ENCODE data around the gene CCNB2.
A peak's percentile ranks its signal among the peaks of the same experiment; 100 is the strongest.
"Not testable (repeated sequence)": the region's sequence is repeated elsewhere in the genome, so short reads cannot be mapped to it uniquely, and the experiment has no call there.

Gene CCNB2

DNA sequence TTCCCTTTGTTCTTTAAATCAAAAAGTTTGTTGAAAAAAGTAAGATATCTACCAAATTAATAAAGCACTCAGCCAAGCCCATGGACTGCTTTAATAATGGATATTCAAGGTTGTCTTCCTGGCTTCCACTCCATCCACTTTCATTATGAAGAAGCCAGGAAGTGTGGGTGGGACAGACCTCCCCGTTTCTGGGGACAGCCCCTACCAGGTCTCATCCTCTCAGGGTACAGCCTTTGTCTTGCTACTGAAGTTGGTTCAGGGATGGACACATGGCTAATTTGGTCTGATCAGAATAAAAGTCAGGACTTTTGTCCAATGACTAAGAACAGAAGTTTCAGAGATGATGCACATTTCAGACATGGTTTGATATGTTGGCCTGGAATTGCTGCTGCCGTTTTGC, 32.6 kb downstream of the CCNB2 start:
- DNase-seq: no peak

DNA sequence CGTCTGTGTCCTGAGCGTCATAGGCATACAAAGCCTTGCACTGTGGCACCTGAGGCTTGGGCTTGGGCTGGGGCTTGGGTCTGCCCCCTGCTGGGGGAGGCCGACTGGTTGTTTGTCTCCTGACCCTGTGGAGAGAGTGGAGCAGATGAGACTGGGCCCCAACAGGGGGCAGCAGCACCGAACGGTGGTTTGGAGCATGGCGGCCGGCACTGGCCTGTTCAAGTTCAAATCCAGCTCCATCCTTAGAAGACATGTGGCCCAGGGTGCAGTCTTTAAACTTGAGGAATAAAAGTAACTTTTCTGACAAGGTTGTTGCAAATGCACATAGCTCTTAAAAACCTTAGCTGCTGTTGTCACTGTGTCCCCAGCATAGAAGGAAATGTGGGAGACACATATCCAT, 33.3 kb downstream of the CCNB2 start:
- DNase-seq: peak; percentile 58 to 75 (median 64)

DNA sequence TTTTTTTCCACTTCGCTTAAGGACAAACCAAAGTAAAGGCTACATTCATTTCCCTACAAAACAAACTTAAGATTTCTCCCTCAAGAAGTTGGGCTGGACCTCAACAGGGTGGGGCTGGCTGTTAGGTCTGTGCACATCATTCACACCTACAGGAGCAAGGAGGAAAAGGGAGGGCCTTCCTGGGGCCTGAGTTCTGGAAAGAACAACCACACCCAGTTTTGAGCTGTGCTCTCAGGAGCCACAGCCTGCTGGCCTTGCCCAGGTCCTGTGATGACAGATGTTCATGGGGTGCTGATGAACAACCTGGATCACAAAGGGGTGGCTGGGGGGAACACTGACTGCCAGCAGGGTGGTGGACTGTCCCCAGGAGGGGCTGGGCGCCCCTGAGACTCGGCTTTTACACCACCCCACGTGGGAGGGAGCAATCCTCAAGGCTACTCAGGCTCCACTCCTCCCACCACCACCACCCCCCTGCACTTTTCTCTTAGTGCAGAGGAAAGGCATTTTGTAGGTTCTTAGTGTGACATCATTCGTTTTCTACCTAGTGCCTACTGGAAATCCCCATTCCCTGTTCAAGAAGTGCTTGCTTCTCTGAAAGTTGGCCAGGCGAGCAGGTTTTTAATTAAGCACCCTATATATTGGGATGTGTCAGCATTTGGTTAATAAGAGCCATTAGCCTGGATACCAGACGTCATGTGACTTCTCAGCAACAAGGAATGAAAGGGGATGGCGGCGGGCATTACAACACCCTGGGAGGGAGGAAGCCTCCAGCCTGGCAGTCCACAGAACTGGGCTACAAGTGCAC, 35.7 kb downstream of the CCNB2 start:
- DNase-seq: no peak

DNA sequence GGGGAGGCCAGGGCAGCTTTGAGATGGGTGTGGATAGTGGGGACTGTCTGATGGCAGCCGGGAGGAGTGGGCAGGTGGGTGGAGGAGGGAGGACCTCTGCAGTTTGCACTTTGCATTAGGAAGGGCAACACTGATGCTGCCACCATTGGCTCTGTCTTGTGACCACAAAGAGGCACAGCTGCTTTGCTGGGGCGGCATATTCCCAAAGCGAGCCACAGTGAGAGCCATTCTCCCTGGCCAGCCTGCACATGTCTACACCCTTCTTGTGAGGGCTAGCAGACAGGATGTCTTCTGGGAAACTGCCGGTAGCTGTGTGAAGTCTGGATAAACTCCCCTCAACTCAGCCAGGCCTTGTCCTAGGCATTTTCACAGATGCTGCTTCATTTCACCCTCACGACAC, 38.3 kb downstream of the CCNB2 start:
- no peak for DNase-seq

DNA sequence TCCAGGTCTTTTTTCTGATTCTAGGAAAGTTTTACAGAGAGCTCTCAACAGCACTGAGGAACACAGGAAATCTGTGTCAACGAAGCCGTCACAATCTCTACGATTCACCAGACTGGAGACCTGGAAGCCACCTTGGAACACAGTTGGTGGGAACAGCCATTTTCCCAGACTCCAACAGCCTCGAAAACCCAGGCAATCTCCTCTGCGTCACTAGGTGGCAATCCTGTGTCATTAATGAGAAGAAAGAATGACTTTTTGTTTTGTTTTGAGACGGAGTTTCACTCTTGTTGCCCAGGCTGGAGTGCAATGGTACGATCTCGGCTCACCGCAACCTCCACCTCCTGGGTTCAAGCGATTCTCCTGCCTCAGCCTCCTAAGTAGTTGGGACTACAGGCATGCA, 39.6 kb downstream of the CCNB2 start:
- not testable (repeated sequence) for DNase-seq

DNA sequence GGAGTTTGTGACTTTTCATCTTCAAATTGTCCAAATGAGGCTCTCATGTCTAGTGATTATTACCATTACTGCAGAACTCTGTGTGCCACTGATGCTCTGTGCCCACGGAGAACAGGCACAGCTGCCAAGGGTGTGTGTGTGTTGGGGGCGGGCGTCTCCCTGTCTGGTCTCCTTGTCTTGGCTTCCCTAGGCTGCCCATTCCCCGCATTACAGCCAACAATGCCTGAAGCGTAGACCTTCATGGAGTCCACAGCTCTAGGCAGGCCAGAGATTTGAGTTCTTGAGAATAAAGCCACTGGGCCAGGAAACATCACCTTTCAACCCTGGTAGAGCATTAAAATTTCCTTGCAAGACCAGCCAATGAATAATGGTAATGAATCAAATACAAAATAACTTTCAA, 42.7 kb downstream of the CCNB2 start:
- DNase-seq: no peak

DNA sequence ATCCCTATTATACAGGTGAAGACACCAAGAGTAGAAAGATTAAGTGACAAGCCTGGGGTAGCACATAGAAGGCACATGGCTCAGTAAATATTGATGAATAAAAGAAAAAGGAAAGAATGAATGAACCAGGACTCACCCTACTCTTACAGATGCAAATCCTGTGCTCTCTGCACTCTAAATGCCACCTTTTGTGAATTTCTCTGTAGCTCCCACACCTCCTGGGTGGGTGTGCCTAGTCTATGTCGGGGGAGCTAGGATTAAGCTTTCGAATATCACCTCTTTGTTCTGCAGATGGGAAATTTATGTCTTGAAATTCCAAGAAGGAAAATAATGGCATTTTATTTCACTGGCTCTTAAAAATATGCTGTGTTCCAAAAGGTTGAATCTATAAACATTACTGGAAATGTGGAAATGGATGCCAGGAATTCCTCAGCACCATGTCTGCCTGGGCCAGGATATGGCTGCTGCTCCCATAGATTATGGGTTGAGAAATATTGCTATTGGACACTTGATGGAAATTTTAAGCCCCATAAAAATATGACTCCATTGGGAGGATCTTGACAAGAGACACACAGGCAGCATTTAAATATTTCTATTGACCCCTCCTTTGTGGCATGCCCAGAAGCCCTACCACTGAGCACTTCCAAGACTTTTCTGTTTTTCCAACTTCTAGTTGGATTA, 43.3 kb downstream of the CCNB2 start:
- DNase-seq: no peak

DNA sequence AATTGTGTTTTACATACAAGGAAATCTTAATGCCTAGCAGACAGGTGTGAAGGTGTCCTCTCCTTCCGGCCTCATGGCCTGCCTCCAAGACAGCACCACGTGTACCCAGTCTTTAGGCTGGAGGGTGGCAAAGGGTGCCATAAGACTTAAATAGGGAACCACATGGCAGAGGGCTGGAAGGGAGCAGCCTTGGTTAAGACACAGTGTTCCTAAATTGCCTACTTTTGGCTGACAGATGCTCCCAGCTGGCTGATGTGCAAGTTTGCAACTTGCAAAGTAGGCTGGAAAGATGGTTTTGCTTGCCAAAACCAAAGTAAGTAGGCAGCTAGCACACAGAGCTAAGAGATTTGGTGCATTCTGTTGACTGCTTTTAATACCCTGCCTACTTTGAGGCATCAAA, 45.2 kb downstream of the CCNB2 start:
- no peak for DNase-seq

DNA sequence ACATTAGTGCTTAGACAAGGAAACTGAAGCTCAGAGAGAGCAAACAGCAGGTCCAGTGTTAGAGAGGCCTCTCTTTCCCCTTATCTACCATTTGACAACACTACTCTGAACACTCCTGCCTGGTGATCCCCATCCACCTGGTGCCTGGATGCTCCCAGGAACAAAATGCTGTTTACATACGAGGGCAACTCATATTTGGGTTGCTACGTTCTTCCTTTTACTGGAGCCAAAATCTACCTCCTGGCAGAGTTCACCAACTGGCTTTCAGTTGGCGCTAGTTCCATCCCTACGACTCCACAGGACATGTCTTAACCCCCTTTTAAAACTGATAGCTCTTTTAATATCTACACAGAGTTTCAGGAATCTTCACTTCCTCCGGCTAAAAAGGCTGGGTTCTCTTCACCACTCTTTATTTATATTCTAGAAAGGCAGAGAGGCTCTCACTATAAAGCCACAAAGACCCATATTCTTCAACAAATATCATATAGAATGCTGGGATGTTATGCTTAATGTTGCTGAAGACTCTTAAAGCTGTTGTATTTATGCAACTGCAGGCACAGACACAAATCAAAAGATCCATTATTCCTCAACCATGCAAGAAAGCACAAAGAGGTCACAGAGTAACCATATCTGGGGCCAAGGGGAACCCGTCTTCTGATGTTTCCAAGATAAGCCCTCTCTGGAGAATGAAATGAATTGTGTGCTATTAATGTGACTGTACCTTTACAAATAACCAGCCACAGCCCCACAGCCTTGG, 47.9 kb downstream of the CCNB2 start:
- DNase-seq: no peak

DNA sequence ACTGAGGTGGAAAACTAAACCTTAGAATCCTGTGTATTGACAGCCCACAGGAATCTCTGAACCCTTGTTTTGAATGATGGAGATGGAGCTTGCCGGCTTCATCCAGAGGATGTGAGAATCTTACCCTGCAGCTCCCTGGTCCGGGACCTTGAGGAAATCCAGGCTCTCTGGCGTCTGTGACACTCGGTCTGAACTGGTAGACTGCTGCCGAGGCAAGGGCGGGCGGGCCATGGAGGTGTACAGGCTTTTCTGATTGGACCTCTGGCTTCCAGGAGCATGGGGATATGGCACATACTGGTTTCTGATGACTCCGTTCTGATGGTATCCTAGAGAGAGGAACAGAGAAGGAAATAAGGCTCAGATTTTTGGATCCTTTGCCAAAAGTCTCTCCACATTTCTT, 48.5 kb downstream of the CCNB2 start:
- DNase-seq: no peak

DNA sequence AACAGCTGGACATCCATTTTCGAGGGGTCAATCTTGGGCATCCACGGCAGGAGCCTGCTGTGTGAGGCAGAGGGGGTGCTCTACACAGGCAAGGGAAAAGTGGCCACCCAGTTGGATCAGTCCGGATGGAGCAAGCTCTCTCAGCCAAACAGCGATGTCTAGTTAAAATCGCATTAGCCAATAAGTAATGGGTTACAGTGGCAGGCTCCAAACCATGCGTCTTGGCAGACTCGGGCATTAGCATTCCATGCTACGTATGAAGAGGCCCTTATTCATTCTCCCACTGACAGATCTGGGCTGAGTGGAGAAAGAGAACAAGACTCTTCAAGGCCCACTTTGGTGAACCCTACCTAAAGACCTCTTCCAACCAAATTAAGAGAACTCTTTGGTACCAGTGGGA, 49.3 kb downstream of the CCNB2 start:
- DNase-seq: no peak

DNA sequence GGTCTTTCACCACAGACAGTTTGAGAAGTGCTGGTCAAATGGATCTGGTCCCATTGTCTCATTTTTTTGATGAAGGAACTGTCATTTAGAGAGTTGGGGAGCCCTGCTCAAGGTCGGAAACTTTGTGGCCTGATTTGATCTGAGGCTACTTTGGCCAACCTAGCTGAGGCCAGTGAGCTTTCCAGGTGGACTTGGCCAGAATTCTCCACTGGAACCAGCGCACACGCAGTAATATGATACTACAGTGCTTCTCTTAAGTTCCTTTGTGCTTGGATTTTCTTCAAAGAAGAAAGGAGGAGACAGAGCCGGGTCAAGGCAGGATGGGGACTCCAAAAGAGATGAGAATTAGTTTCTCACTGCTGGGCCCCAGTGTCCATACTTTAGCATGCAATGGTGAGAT, 50.5 kb downstream of the CCNB2 start:
- no peak for DNase-seq

DNA sequence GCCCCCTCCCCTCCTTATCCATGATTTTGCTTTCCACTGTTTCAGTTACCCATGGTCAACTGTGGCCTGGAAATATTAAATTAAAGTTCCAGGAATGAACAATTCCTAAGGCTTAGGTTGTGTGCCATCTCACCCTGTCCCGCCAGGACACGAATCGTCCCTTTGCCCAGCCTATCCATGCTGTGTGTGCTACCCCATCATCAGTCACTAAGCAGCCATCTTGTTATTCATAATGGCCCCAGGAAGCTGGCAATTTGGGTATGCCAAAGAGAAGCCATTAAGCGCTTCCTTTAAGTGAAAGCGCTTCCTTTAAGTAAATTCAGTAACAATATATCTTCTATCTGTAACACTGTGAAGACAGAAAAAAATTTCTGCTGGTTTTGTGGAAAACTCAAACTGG, 52.5 kb downstream of the CCNB2 start:
- DNase-seq: no peak

DNA sequence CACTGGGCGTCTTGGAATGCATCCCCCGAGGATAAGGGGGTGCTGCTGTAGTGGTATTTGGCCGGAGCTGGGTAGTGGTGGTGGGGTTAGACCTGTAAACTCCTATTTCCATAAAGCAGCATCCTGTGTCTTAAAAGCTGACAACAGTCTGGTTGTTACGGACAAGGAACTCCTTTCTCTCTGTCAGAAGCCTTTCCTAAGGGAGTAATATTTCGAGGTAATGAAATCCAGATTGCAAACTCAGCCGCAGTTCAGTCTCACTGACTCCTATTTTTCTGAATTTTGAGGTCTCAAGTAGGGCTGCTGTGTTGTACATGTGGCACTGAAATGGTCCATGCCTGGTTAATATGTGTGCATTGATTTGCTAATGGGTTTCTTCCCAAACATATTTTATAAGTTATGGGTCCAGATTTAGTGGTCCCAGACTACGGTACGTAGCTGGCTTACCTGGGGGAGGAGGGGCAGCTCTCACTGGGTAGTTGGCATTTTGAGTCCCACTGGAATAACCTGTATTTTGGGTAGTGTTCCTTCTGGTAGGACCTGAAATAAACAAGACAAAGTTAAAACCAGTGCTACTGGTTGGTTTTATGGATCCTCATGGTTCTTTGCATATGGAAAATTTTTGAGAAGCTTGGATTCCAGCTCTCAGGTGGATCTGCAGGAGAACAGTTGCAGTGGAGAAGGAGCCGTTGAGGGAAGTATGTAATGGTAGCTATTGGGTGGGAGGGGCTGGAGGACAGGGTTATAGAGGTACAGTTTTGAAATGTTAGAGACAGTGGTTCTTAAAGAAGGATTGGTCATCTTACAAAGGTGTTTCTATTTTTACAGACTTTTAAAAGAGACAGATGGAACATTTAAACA, 53.1 kb downstream of the CCNB2 start:
- DNase-seq: no peak

DNA sequence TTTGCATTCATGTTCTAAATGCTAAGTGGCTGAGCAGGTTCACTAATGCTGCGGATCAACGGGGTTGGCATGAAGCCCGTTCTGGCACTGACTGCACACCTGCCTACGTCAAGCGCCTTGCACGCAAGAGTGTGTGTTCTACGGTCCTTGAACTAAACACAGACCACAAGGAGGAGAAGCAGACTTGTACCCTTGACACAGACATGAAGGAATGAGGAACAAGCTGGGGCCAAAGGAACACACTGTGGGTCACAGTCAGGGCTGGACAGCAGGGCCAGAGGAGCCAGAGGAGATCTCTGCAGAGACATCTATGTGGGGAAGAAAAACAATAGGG, 53.7 kb downstream of the CCNB2 start:
- DNase-seq: peak in 2 of 4 experiments; percentile 31 to 35

DNA sequence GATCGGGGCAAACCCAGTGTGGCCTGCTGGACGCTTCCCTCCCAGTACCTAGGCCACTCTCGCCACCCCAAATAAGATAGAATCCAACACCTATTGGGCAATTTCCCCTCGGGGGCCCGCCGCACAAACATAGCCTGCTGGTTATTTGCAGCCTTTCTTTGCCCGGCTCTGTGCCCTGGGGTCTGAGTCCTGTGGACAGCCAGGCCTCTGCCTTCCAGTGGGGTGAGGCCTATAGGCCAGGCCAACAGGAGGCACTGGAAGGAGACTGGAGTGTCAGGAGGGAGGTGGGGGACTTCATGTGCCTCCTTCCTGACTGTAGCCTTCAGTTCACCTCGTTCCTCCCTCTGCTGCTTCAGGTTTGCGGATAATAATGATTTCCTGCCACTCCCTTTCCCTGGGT, 54.3 kb downstream of the CCNB2 start:
- no peak for DNase-seq

DNA sequence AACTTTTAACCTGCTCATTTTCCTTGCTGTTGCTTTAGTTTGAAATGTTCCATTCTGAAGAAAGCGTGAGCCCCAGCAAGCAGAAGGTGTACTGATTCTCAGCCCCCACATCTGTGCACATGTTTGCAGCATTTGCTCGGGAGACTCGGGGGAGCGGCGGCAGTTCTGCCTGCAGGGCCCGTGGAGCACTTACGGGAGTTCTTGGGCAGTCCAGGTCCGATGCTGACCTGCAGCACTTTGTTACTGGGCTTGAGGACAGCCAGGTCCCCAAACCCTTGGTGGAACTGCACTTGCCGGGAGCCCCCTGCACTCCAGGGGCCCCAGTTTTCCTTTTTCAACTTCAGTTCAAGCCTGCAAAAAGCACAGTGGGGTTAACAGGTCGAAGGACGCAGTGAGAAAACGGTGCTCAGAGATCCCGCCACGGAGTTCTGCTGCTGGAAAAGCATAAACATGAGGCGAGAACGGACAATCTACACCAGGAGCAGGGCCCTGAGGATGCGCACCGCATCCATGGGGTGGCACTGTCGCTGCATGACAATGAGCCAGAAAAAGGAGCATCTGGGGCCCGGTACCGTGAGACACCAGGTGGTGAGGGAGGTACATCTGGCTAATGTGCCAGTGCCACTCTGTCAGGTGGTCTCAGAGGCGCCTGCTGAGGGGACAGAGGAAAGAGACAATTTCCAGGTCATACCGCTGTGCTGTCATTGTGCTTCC, 56.1 kb downstream of the CCNB2 start:
- DNase-seq: peak in 2 of 4 experiments; percentile 39 to 55

DNA sequence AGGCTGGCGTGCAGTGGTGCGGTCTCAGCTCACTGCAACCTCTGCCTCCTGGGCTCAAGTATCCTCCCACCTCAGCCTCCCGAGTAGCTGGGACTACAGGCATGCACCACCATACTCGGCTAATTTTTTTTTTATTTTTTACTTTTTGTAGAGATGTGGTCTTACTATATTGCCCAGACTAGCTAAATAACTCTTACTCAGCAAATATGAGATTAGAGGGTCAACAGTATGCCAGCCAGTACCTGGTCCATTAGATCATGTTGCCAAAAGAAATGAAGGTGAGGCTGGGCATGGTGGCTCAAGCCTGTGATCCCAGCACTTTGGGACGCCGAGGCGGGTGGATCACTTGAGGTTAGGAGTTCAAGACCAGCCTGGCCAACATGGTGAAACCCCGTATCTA, 57.1 kb downstream of the CCNB2 start:
- DNase-seq: not testable (repeated sequence)

DNA sequence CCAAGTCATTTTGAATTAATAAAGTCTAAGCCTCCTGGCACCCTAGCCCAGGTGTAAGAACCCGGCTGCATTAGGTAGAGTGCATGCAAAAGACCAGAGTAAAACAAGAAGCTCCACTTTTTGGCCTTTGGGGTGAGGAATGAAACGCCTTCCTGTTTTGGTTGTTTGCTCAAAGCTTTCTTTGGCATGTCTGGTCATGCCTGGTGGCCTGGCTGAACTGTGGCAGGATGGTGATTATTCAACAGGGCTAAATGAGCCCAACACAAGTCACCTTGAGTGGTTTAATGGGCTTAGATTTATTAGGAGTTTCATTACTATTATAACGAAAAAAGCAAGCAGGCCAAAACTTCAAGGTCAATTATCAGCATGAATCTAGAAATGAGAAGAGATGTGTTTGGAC, 60.8 kb downstream of the CCNB2 start:
- DNase-seq: peak; percentile 44 to 56 (median 48)

DNA sequence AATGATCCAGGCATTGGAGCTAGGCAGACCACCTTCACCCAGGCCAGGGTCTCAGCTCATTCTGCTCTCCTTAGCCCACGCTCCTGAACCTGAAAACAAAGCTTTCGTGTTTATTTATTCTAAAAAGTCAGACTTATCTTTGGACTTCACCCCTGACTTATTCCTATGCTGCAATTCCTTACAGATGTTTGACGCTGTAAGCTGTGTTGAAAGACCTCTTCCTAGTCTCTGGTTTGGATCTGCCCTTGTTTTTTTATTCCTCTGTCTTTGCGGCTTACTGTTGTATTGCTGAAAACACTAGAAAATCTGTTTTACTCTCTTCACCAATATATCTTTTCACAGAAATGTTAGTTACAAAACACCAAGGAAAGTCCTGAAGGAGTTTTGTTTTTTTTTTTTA, 61.2 kb downstream of the CCNB2 start:
- peak in 2 of 4 experiments; percentile 25 to 35 for DNase-seq

DNA sequence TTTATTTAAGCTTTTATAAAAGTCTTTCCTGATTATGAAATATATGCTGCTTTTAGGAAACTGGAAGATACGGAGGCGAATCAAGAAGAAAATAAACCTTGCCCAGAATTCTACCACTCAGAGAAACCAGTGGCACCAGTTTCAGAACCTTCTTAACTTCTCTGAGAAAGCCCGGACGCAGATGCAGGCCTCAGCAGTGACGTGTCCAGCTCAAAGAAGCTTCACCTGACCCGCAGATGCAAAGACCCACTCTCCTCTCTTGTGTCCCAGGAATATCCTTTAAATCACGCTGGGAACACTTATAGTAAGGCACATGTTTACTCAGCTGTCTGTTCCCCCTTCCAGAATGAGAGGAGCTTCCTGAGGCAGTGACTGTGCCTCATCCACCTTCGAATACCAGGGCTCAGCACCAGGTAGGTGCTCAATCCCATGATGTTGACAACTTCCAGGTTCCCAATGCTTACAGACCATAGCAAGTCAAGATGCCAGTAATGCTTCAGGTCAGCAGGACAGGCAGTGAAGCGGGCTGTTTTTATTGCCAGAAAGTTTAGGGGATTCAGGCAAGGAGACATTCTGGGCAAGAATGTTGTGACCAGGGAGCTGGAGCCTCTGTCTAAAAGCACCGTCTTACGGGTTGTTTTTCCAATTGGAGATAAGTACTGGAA, 61.8 kb downstream of the CCNB2 start:
- no peak for DNase-seq
